Sigmoid colon (tissue), 4 donors: ENCODE data around the gene RPS6KA2.

Source experiments
- CTCF ChIP-seq, 4 experiments: fragments of 450-650 bp in 3 of 4; fragments of 200-600 bp in 1 of 4; IDR thresholded peaks; one replicate each; pipeline ENCODE4 v1.5.1; 2016 to 2019; ENCODE audit warnings: antibody characterized with exemption in 4 of 4, mild to moderate bottlenecking in 3 of 4, moderate library complexity in 2 of 4
- EP300 ChIP-seq, 4 donors: sonication (generic); formaldehyde crosslinking; IDR thresholded peaks; one replicate each; pipeline ENCODE4 v1.6.1; 2017; ENCODE audit warnings: antibody characterized with exemption in 4 of 4
- POLR2A ChIP-seq, 2 donors: fragments of 450-650 bp; IDR thresholded peaks; one replicate each; pipeline ENCODE4 v1.6.1; 2016; ENCODE audit warnings: antibody characterized with exemption in 2 of 2, mild to moderate bottlenecking in 2 of 2, moderate library complexity in 2 of 2
- POLR2AphosphoS5 ChIP-seq, 4 donors: sonication (generic); formaldehyde crosslinking; IDR thresholded peaks; one replicate each; pipeline ENCODE4 v1.6.1; 2017; ENCODE audit warnings: antibody characterized with exemption in 4 of 4

GRCh38 chr6:166466178-166467122 lies 160.6 kb downstream of the RPS6KA2 start:
- TF ChIP-seq EP300 (IDR thresholded peaks at IDR 0.05) (no peak), POLR2AphosphoS5 (IDR thresholded peaks at IDR 0.05) (peak in 2 of 4 donors; percentile 5 to 31), CTCF (IDR thresholded peaks at IDR 0.05) (no peak), POLR2A (IDR thresholded peaks at IDR 0.05) (no peak)
